HepG2 (cell line): Measurements from ENCODE around the gene TMEM178A. TPM values are rescaled to one million over a fixed set of nuclear protein-coding genes. Genes with fewer than 3 reads are reported as not detected.

Source experiments
- ATAC-seq: fragments of 200-7000 bp; cut with Tn5 transposase; 3 replicates; pipeline ENCODE4 v1.9.1; 2020; ENCODE audit warnings: mild to moderate bottlenecking, moderate library complexity
- BruUV-seq: library from RNA; stranded (reverse); fragments of 400-500 nt; replicated peaks from 2 replicates; lab custom pipeline; 2021; lab: Mats Ljungman, UMichigan
- CTCF ChIA-PET: fragments of 300-600 bp; formaldehyde crosslinking; extraction: SDS; loops from one replicate; lab custom pipeline; 2021; ENCODE audit warnings: low total read pairs, inconsistent platforms, low intra/inter-chr PET ratio; lab: Yijun Ruan, JAX
- POLR2A ChIA-PET: fragments of 350-600 bp; sonication (Branson Sonifier 250); formaldehyde crosslinking; loops from one replicate; lab custom pipeline; 2020; ENCODE audit warnings: antibody characterized with exemption, inconsistent platforms; lab: Yijun Ruan, JAX
- DNase-seq: peaks from one replicate; pipeline ENCODE4 v3.0.0-alpha.2; 2015; ENCODE audit warnings: low spot score
- FAIRE-seq: peaks from 3 replicates; lab custom pipeline; 2011; peaks lifted over from hg19 to GRCh38; lab: Jason Lieb, UNC
- H2AFZ ChIP-seq: one replicate; pipeline ENCODE4 v1.6.1; 2011; ENCODE audit warnings: low read length, inconsistent platforms
- H3K27ac ChIP-seq: fragments of 300-600 bp; 3 replicates; pipeline ENCODE4 v1.8.0; 2011; ENCODE audit warnings: mixed run types, mild to moderate bottlenecking, mixed read lengths, low read length, inconsistent platforms; ENCODE audit not compliant: insufficient read depth; ENCODE audit errors: extremely low read length
- H3K27me3 ChIP-seq, 2 experiments: fragments of 200-600 bp in 1 of 2; 2 replicates in 1 of 2; 3 replicates in 1 of 2; pipeline versions ENCODE4 v1.6.0 to v1.8.0; 2011; ENCODE audit warnings: low read length in 2 of 2, mild to moderate bottlenecking in 2 of 2, moderate library complexity in 2 of 2, inconsistent platforms in 1 of 2; ENCODE audit not compliant: insufficient read depth in 2 of 2, control insufficient read depth in 1 of 2
- H3K36me3 ChIP-seq, 2 experiments: fragments of 200-600 bp in 1 of 2; replicated peaks in 1 of 2; 2 replicates in 1 of 2; 3 replicates in 1 of 2; pipeline versions ENCODE4 v1.5.1 to v1.8.0; 2011; ENCODE audit warnings: low read length in 2 of 2, inconsistent platforms in 1 of 2; ENCODE audit not compliant: insufficient read depth in 2 of 2, control insufficient read depth in 1 of 2
- H3K4me1 ChIP-seq: 2 replicates; pipeline ENCODE4 v1.5.1; 2012; ENCODE audit warnings: low read length, inconsistent platforms; ENCODE audit not compliant: insufficient read depth
- H3K4me2 ChIP-seq: 2 replicates; pipeline ENCODE4 v1.6.0; 2011; ENCODE audit warnings: low read depth, low read length, inconsistent platforms
- H3K4me3 ChIP-seq, 3 experiments: fragments of 200-600 bp in 1 of 3; sonication (generic), shearing (Covaris generic) in 1 of 3; replicated peaks in 1 of 3; 2 replicates each; pipeline ENCODE4 v1.5.1; 2011 to 2016; ENCODE audit warnings: low read length in 3 of 3, inconsistent platforms in 2 of 3, low read depth in 2 of 3, mild to moderate bottlenecking in 2 of 3, control low read depth in 1 of 3, mixed read lengths in 1 of 3; ENCODE audit not compliant: insufficient read depth in 1 of 3
- H3K79me2 ChIP-seq: one replicate; pipeline ENCODE4 v1.6.1; 2011; ENCODE audit warnings: low read length, inconsistent platforms; ENCODE audit not compliant: insufficient read depth
- H3K9ac ChIP-seq: 2 replicates; pipeline ENCODE4 v1.6.0; 2011; ENCODE audit warnings: mild to moderate bottlenecking, low read depth, low read length, inconsistent platforms; ENCODE audit not compliant: insufficient read depth
- H3K9me3 ChIP-seq: 2 replicates; pipeline ENCODE4 v1.5.1; 2012; ENCODE audit warnings: mild to moderate bottlenecking, low read length
- H4K20me1 ChIP-seq: 2 replicates; pipeline ENCODE4 v1.6.0; 2011; ENCODE audit warnings: inconsistent platforms, mild to moderate bottlenecking, low read length, moderate library complexity; ENCODE audit not compliant: insufficient read depth
- ATF7-NPFF ChIP-seq: sonication (generic); formaldehyde crosslinking; IDR thresholded peaks from 2 replicates; pipeline ENCODE4 v1.8.1; 2023; ENCODE audit warnings: mild to moderate bottlenecking, low read depth, missing genetic modification reagents, moderate library complexity
- CREB1 ChIP-seq, 2 experiments: fragments of 450-650 bp in 1 of 2; IDR thresholded peaks; 2 replicates each; pipeline ENCODE4 v1.6.1; 2016 to 2017; ENCODE audit warnings: control low read depth in 1 of 2, mild to moderate bottlenecking in 1 of 2, missing compliant biosample characterization in 1 of 2, missing genetic modification characterization in 1 of 2
- FOXA3 ChIP-seq: IDR thresholded peaks from 2 replicates; pipeline ENCODE4 v1.6.1; 2016; ENCODE audit warnings: missing genetic modification reagents, missing compliant biosample characterization
- FOXM1 ChIP-seq: sonication (generic); formaldehyde crosslinking; IDR thresholded peaks from 2 replicates; pipeline ENCODE4 v1.5.0; 2020; ENCODE audit warnings: missing genetic modification reagents
- ISX ChIP-seq: sonication (generic); formaldehyde crosslinking; conservative IDR thresholded peaks from 2 replicates; pipeline ENCODE4 v1.5.0; 2020; ENCODE audit warnings: missing genetic modification reagents
- KAT2B ChIP-seq: fragments of 150-350 bp; IDR thresholded peaks from 2 replicates; pipeline ENCODE4 v1.6.1; 2014; ENCODE audit warnings: low read depth, low read length, borderline replicate concordance
- PAX8 ChIP-seq: sonication (generic); formaldehyde crosslinking; IDR thresholded peaks from 2 replicates; pipeline ENCODE4 v1.8.0; 2022; ENCODE audit warnings: mild to moderate bottlenecking, missing genetic modification reagents, borderline replicate concordance
- POGK ChIP-seq: sonication (generic); formaldehyde crosslinking; conservative IDR thresholded peaks from 2 replicates; pipeline ENCODE4 v1.8.0; 2022; ENCODE audit warnings: mild to moderate bottlenecking, moderate library complexity, missing genetic modification reagents
- TCF12 ChIP-seq, 2 experiments: fragments of 450-650 bp in 1 of 2; sonication (generic) in 1 of 2; formaldehyde crosslinking in 1 of 2; IDR thresholded peaks; 2 replicates each; pipeline versions ENCODE4 v1.6.1 to v1.8.0; 2017 to 2022; ENCODE audit warnings: antibody characterized with exemption in 1 of 2, mild to moderate bottlenecking in 1 of 2, missing genetic modification reagents in 1 of 2, moderate library complexity in 1 of 2
- TFAP4 ChIP-seq: sonication (generic); IDR thresholded peaks from 2 replicates; pipeline ENCODE4 v1.6.1; 2016; ENCODE audit warnings: low read depth, borderline replicate concordance
- ZNF414 ChIP-seq: sonication (generic); formaldehyde crosslinking; IDR thresholded peaks from 2 replicates; pipeline ENCODE4 v1.5.0; 2020; ENCODE audit warnings: missing genetic modification reagents
- ZNF501 ChIP-seq: sonication (generic); formaldehyde crosslinking; IDR thresholded peaks from 2 replicates; pipeline ENCODE4 v1.5.1; 2020; ENCODE audit warnings: mild to moderate bottlenecking, moderate library complexity, missing genetic modification reagents
- ZNF670 ChIP-seq: sonication (generic); formaldehyde crosslinking; IDR thresholded peaks from 2 replicates; pipeline ENCODE4 v1.8.0; 2022; ENCODE audit warnings: mild to moderate bottlenecking, missing genetic modification reagents, borderline replicate concordance
- WGBS: methylation state at CpG from one replicate; pipeline ENCODE4 v1.1.6; 2017; ENCODE audit warnings: low lambda C conversion rate; 5-methylcytosine and 5-hydroxymethylcytosine counted together
- in situ Hi-C: cut with HindIII; loops from 2 replicates; pipeline ENCODE4 v1.10.0; 2017; ENCODE audit warnings: low pct_unique_long_range_greater_than_20kb; ENCODE audit not compliant: extremely low pct_ligation_motif_present
- intact Hi-C: fragments of 100-400 bp; cut with micrococcal nuclease; formaldehyde crosslinking; loops from one replicate; pipeline ENCODE4 v1.10.0; 2022; ENCODE audit not compliant: unreplicated experiment
- polyA plus RNA-seq, 8 experiments: library from polyadenylated mRNA; depleted of rRNA in 3 of 8; stranded (reverse) in 7 of 8; unstranded in 1 of 8; fragments of >200 nt; fragmentation: Illumina TruSeq in 4 of 8; extraction: Trizol in 4 of 8; gene quantifications; 2 replicates each; pipeline versions ENCODE4 v1.2.1 to v1.2.3, GENCODE V29; 2011 to 2016; ENCODE audit warnings: low read depth in 4 of 8, missing spikeins in 1 of 8, mixed read lengths in 1 of 8; ENCODE audit not compliant: insufficient read depth in 1 of 8
- total RNA-seq, 5 experiments: library from RNA; depleted of rRNA; stranded (reverse); fragments of >200 nt; fragmentation: Illumina TruSeq; extraction: Trizol; gene quantifications; 2 replicates each; pipeline ENCODE4 v1.2.3, GENCODE V29; 2016; ENCODE audit warnings: low read depth in 1 of 5

The TMEM178A gene
- total and polyA plus RNA-seq, 2 of the 13 experiments (the other 11 are each of a cell fraction or from before 2014, with no cell fraction given) = 0.38 to 3.3 TPM

DNA sequence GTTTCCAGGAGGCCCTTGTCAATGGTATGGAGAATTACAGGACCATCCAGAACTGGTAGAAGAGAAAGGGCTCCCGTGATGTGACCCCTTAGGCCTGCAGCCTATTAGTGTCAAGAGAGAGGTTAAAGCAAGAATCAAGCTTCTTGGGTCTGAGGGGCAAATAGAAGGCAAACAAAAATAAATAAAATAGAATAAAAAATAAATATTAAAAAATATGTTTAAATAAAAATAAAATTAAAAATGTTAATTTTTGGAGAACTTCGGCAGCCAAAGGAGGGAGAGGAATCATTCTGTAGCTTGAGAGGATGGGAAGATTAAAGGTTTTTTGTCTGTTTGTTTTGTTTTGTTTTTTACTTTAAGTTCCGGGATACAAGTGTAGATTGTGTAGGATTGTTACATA, 15.2 kb upstream of the TMEM178A start:
- ATAC-seq (no peak), FAIRE-seq (no peak), DNase-seq (no peak)
- no peak overlapping the region for H3K9ac ChIP-seq
- in situ Hi-C loops = no loop called here
- H4K20me1 ChIP-seq = no peaks in the 10 kb centered on the region
- H2AFZ ChIP-seq = no peak overlapping the region
- H3K79me2 ChIP-seq = no peaks in the 10 kb centered on the region
- intact Hi-C loops = no loop called here
- no peaks in the 10 kb centered on the region; a peak in 2 of 5 replicates for H3K27me3 ChIP-seq
- H3K4me1 ChIP-seq = no peaks in the 10 kb centered on the region
- H3K4me2 ChIP-seq = no peak overlapping the region
- H3K36me3 ChIP-seq = no peaks in the 10 kb centered on the region
- ChIA-PET CTCF (no interaction called here), POLR2A (no interaction called here)
- no TSS peak for BruUV-seq
- H3K27ac ChIP-seq = no peak overlapping the region
- H3K9me3 ChIP-seq = peaks cover 4% of the 10 kb centered on the region; the same call in 1 of the 2 replicates
- TF ChIP-seq ZNF501 = no peak
- TF ChIP-seq KAT2B = no peak
- TF ChIP-seq ZNF670 (CRISPR knock-in tag) = no peak
- no peak for TF ChIP-seq TCF12 (IDR thresholded peaks at IDR 0.05)
- no peak for TF ChIP-seq TCF12 (CRISPR knock-in tag; IDR thresholded peaks at IDR 0.05)
- no peak for TF ChIP-seq FOXA3
- TF ChIP-seq TFAP4 = no peak
- TF ChIP-seq ATF7-NPFF = no peak
- TF ChIP-seq PAX8 (CRISPR knock-in tag) = no peak
- TF ChIP-seq POGK (CRISPR knock-in tag) = no peak
- TF ChIP-seq ZNF414 = no peak
- TF ChIP-seq CREB1 (IDR thresholded peaks at IDR 0.05) = no peak
- no peak for TF ChIP-seq CREB1 (CRISPR knock-in tag; IDR thresholded peaks at IDR 0.05)
- TF ChIP-seq ISX (CRISPR knock-in tag) = no peak
- TF ChIP-seq FOXM1 (CRISPR knock-in tag) = no peak
- 56% methylated on average over 3 of the region's 3 CpGs for WGBS
- no peak overlapping the region for H3K4me3 ChIP-seq
